Activated CD4-positive, alpha-beta T cell treated with anti-CD3 and anti-CD28 coated beads for 36 hours (primary cell): ENCODE measurements around the gene RINT1. TPM values are rescaled to one million over a fixed set of nuclear protein-coding genes. Genes with fewer than 3 reads are reported as not detected.

Source experiments
- ATAC-seq: fragments of 200-7000 bp; cut with Tn5 transposase; one replicate; pipeline ENCODE4 v1.10.0; 2021; ENCODE audit warnings: mild to moderate bottlenecking, moderate library complexity
- CTCF ChIA-PET: fragments of 350-600 bp; sonication (Branson Sonifier 250); formaldehyde crosslinking; loops from one replicate; lab custom pipeline; 2021; ENCODE audit warnings: antibody characterized with exemption; lab: Charles Lee
- POLR2A ChIA-PET: fragments of 350-600 bp; sonication (Branson Sonifier 250); formaldehyde crosslinking; loops from one replicate; lab custom pipeline; 2021; ENCODE audit warnings: antibody characterized with exemption, inconsistent platforms; lab: Charles Lee
- DNase-seq: peaks from one replicate; pipeline ENCODE4 v3.0.0-alpha.2; 2020
- H3K27ac Mint-ChIP-seq: one replicate; pipeline ENCODE4 v1.8.0; 2021; ENCODE audit warnings: mixed read lengths
- H3K27me3 Mint-ChIP-seq: one replicate; pipeline ENCODE4 v1.8.0; 2021; ENCODE audit warnings: mixed read lengths
- H3K36me3 Mint-ChIP-seq: one replicate; pipeline ENCODE4 v1.8.0; 2021; ENCODE audit warnings: low read depth, mixed read lengths
- H3K4me1 Mint-ChIP-seq: one replicate; pipeline ENCODE4 v1.8.0; 2021; ENCODE audit warnings: mixed read lengths
- H3K4me3 Mint-ChIP-seq: one replicate; pipeline ENCODE4 v1.8.0; 2021; ENCODE audit warnings: mild to moderate bottlenecking, moderate library complexity, mixed read lengths
- H3K9me3 Mint-ChIP-seq: one replicate; pipeline ENCODE4 v1.8.0; 2021; ENCODE audit warnings: low read depth, mixed read lengths
- intact Hi-C, 2 experiments: fragments of 100-400 bp; cut with DNase I in 1 of 2; cut with micrococcal nuclease in 1 of 2; formaldehyde crosslinking; loops; one replicate each; pipeline versions ENCODE4 v1.14.2 to v1.15.1; 2022 to 2024; cut with DNase I, micrococcal nuclease
- total RNA-seq, 2 experiments: library from RNA; stranded (reverse); gene quantifications; one replicate each; pipeline ENCODE4 v1.2.3, GENCODE V29; 2021

The RINT1 gene
- total RNA-seq: 10 to 100 TPM; 21.2 to 26.2 TPM

GRCh38 chr7:105531792-105532671 is at the start of gene RINT1:
TSS of gene RINT1 (plus strand) at chr7:105532201. CDS start at chr7:105532316, 115 bp downstream.
- peaks cover 23% of the 10 kb centered on the region for H3K4me1 Mint-ChIP-seq
- H3K9me3 Mint-ChIP-seq: no peaks in the 10 kb centered on the region
- H3K4me3 Mint-ChIP-seq: peak within 1 kb of the TSS; percentile 91
- H3K27ac Mint-ChIP-seq: peak within 1 kb of the TSS; percentile 91
- ATAC-seq (peak; percentile 94), DNase-seq (peak; percentile 94)
- CTCF ChIA-PET: interaction anchor here (0.5 to 2.2 kb wide), 20 partner anchors 9 to 608 kb away, joined by 3 to 10 read pairs (median 3); no protein-coding TSS in a partner anchor
- POLR2A ChIA-PET: interaction anchor here (0.6 to 2.1 kb wide), 7 partner anchors 12 to 591 kb away, joined by 3 to 8 read pairs (median 5); no protein-coding TSS in a partner anchor
- H3K36me3 Mint-ChIP-seq: peaks cover 8% of the 10 kb centered on the region
- intact Hi-C loops: loop anchor here (1.0 to 5.0 kb wide), 6 partner anchors 10 to 1325 kb away; partner anchors contain the start of genes PUS7 (in 2 of the 2), ORC5 (in 1 of the 2) and SRPK2 (in 1 of the 2)
- no peaks in the 10 kb centered on the region for H3K27me3 Mint-ChIP-seq

GRCh38 chr7:105487579-105488571 is 44.1 kb upstream of the RINT1 start:
- Mint-ChIP-seq H3K27me3 (no peaks in the 10 kb centered on the region), H3K27ac (no peak overlapping the region), H3K4me3 (no peak overlapping the region), H3K9me3 (no peaks in the 10 kb centered on the region), H3K4me1 (peaks cover 2% of the 10 kb centered on the region), H3K36me3 (peaks cover 34% of the 10 kb centered on the region)
- POLR2A ChIA-PET: no interaction called here
- intact Hi-C loops: no loop called here
- ATAC-seq (no peak), DNase-seq (no peak)
- CTCF ChIA-PET: interaction anchor here (0.5 to 0.6 kb wide), 2 partner anchors 143 to 333 kb away, joined by 3 read pairs; no protein-coding TSS in a partner anchor

- intact Hi-C loops: no loop called here
- CTCF ChIA-PET: no interaction called here
- peaks cover 28% of the 10 kb centered on the region for H3K36me3 Mint-ChIP-seq
- H3K9me3 Mint-ChIP-seq: no peaks in the 10 kb centered on the region
- POLR2A ChIA-PET: no interaction called here
- DNase-seq (no peak), ATAC-seq (no peak)
- no peak overlapping the region for H3K27ac Mint-ChIP-seq
- peaks cover 2% of the 10 kb centered on the region for H3K4me1 Mint-ChIP-seq
- no peaks in the 10 kb centered on the region for H3K27me3 Mint-ChIP-seq
- no peak overlapping the region for H3K4me3 Mint-ChIP-seq
These were observed 42.6 kb upstream of the RINT1 start for GRCh38 chr7:105489409-105489808.

- H3K27me3 Mint-ChIP-seq: no peaks in the 10 kb centered on the region
- no peak overlapping the region for H3K4me3 Mint-ChIP-seq
- CTCF ChIA-PET: interaction anchor here (1.1 kb wide), 1 partner anchor 22 kb away, joined by 3 read pairs; no protein-coding TSS in a partner anchor
These were observed 38.6 kb upstream of the RINT1 start for GRCh38 chr7:105493196-105493922.

GRCh38 chr7:105493923-105494315 is 38.1 kb upstream of the RINT1 start:
- intact Hi-C loops: no loop called here
- DNase-seq: no peak
- Mint-ChIP-seq H3K27ac (no peak overlapping the region), H3K4me3 (no peak overlapping the region), H3K4me1 (no peaks in the 10 kb centered on the region), H3K27me3 (no peaks in the 10 kb centered on the region), H3K36me3 (peaks cover 18% of the 10 kb centered on the region), H3K9me3 (no peaks in the 10 kb centered on the region)
- no peak for ATAC-seq
- CTCF ChIA-PET: interaction anchor here (1.1 kb wide), 1 partner anchor 22 kb away, joined by 3 read pairs; no protein-coding TSS in a partner anchor
- POLR2A ChIA-PET: interaction anchor here (0.7 kb wide), 1 partner anchor 1508 kb away, joined by 3 read pairs; no protein-coding TSS in a partner anchor

More at GRCh38 chr7:105493196-105493922, 38.6 kb upstream of the RINT1 start:
- intact Hi-C loops: no loop called here
- Mint-ChIP-seq H3K4me1 (no peaks in the 10 kb centered on the region), H3K9me3 (no peaks in the 10 kb centered on the region), H3K27ac (no peak overlapping the region), H3K36me3 (peaks cover 16% of the 10 kb centered on the region)
- POLR2A ChIA-PET: interaction anchor here (0.7 kb wide), 1 partner anchor 1507 kb away, joined by 3 read pairs; no protein-coding TSS in a partner anchor
- DNase-seq (no peak), ATAC-seq (no peak)

GRCh38 chr7:105496521-105496920 is 35.5 kb upstream of the RINT1 start:
- Mint-ChIP-seq H3K27ac (no peak overlapping the region), H3K36me3 (peaks cover 29% of the 10 kb centered on the region), H3K4me1 (no peaks in the 10 kb centered on the region), H3K27me3 (no peaks in the 10 kb centered on the region), H3K4me3 (no peak overlapping the region), H3K9me3 (no peaks in the 10 kb centered on the region)
- ChIA-PET POLR2A (no interaction called here), CTCF (interaction anchor here (0.5 kb wide), 1 partner anchor 122 kb away, joined by 3 read pairs; no protein-coding TSS in a partner anchor)
- no peak for DNase-seq
- intact Hi-C loops: no loop called here
- no peak for ATAC-seq

- no peak for DNase-seq
- Mint-ChIP-seq H3K27me3 (no peaks in the 10 kb centered on the region), H3K36me3 (peaks cover 32% of the 10 kb centered on the region), H3K27ac (no peak overlapping the region), H3K4me1 (no peaks in the 10 kb centered on the region), H3K4me3 (no peak overlapping the region), H3K9me3 (no peaks in the 10 kb centered on the region)
- POLR2A ChIA-PET: no interaction called here
- intact Hi-C loops: no loop called here
- CTCF ChIA-PET: no interaction called here
- no peak for ATAC-seq
These were observed 35.0 kb upstream of the RINT1 start for GRCh38 chr7:105497016-105497415.

GRCh38 chr7:105502173-105502572 is 29.8 kb upstream of the RINT1 start:
- CTCF ChIA-PET: no interaction called here
- Mint-ChIP-seq H3K27me3 (no peaks in the 10 kb centered on the region), H3K4me3 (no peak overlapping the region), H3K27ac (no peak overlapping the region), H3K9me3 (no peaks in the 10 kb centered on the region), H3K4me1 (no peaks in the 10 kb centered on the region), H3K36me3 (peaks cover 46% of the 10 kb centered on the region)
- no peak for DNase-seq
- POLR2A ChIA-PET: no interaction called here
- intact Hi-C loops: no loop called here
- ATAC-seq: no peak

- ChIA-PET CTCF (interaction anchor here (1.8 kb wide), 1 partner anchor 19 kb away, joined by 6 read pairs; the partner anchor contains the start of gene RINT1), POLR2A (no interaction called here)
- H3K27ac Mint-ChIP-seq: peak overlapping the region; percentile 66
- H3K4me1 Mint-ChIP-seq: peaks cover 31% of the 10 kb centered on the region
- DNase-seq: peak; percentile 24
- no peaks in the 10 kb centered on the region for H3K27me3 Mint-ChIP-seq
- peak overlapping the region; percentile 1 for H3K4me3 Mint-ChIP-seq
- intact Hi-C loops: loop anchor here in 1 of 2 experiments (5.0 kb wide), 1 partner anchor 75 kb away; no protein-coding TSS in a partner anchor
- H3K9me3 Mint-ChIP-seq: no peaks in the 10 kb centered on the region
- ATAC-seq: peak; percentile 52
- peaks cover 28% of the 10 kb centered on the region for H3K36me3 Mint-ChIP-seq
These were observed 19.6 kb upstream of the RINT1 start for GRCh38 chr7:105512415-105512814.

GRCh38 chr7:105512926-105513526 is 19.0 kb upstream of the RINT1 start:
- ChIA-PET POLR2A (interaction anchor here (1.8 kb wide), 1 partner anchor 19 kb away, joined by 8 read pairs; the partner anchor contains the start of gene RINT1), CTCF (interaction anchor here (0.6 kb wide), 1 partner anchor 141 kb away, joined by 3 read pairs; no protein-coding TSS in a partner anchor)
- H3K4me1 Mint-ChIP-seq: peaks cover 31% of the 10 kb centered on the region
- H3K9me3 Mint-ChIP-seq: no peaks in the 10 kb centered on the region
- H3K36me3 Mint-ChIP-seq: peaks cover 28% of the 10 kb centered on the region
- no peaks in the 10 kb centered on the region for H3K27me3 Mint-ChIP-seq
- peak overlapping the region; percentile 66 for H3K27ac Mint-ChIP-seq
- DNase-seq: no peak
- intact Hi-C loops: loop anchor here in 1 of 2 experiments (5.0 kb wide), 1 partner anchor 74 kb away; no protein-coding TSS in a partner anchor
- H3K4me3 Mint-ChIP-seq: no peak overlapping the region
- ATAC-seq: no peak
